ENCODE results near the gene DSCAML1. TPM values are rescaled to one million over a fixed set of nuclear protein-coding genes. Genes with fewer than 3 reads are reported as not detected.

Gene DSCAML1
- total RNA-seq, 1 experiment from 2014 or later: not detected

DNA sequence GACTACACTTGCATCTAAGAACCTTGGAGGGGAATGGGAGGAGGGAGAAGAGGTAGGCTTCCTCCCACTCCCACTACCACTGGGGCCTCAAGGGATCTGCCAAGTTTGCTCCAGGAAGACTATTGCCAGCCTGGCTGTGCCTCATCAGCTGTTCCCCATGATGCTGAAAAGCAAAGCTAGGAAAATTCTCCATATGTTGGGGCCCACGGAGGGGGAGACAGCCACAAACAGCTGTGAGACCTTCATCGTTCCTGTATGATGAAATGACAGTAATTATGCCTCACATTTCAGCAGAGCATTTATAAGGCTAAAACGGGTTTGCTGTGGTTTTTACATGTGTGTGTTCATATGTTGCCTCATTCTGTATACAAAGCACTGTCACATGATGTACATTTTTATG, 6.7 kb downstream of the DSCAML1 start:
- no TSS peak for BruUV-seq (replicated peaks)
- intact Hi-C loops (cut with micrococcal nuclease): no loop called here
- H3K9me2 ChIP-seq (ENCODE audit: insufficient read depth): no peaks in the 10 kb centered on the region
- POLR2A ChIA-PET: no interaction called here
- ATAC-seq: no peak
- no peaks in the 10 kb centered on the region for H3K79me2 ChIP-seq (ENCODE audit: insufficient read depth, low read length)
- H3K27ac ChIP-seq (ENCODE audit: low read depth, low read length): no peak overlapping the region
- H4K20me1 ChIP-seq (ENCODE audit: insufficient read depth): no peaks in the 10 kb centered on the region
- H3K4me3 ChIP-seq (replicated peaks in 1 of 2; ENCODE audit: low read depth in 1 of 2, low read length in 2 of 2): no peak overlapping the region
- H3K9me3 ChIP-seq (ENCODE audit: control insufficient read depth in 1 of 2, insufficient read depth in 1 of 2, low read depth in 1 of 2, low read length in 2 of 2): no peaks in the 10 kb centered on the region
- H3K27me3 ChIP-seq (ENCODE audit: insufficient read depth, low read length): peaks cover 45% of the 10 kb centered on the region
- H3K4me1 ChIP-seq (ENCODE audit: control insufficient read depth in 1 of 2, insufficient read depth in 2 of 2, low read length in 2 of 2): no peaks in the 10 kb centered on the region
- no peaks in the 10 kb centered on the region for H3K36me3 ChIP-seq (ENCODE audit: control insufficient read depth in 1 of 2, insufficient read depth in 2 of 2, low read length in 2 of 2)
- RAD21 ChIA-PET (ENCODE audit: low non-redundant PET in 1 of 2, low total read pairs in 2 of 2, uncharacterized antibody in 2 of 2, unreplicated experiment in 2 of 2): no interaction called here
- no peak overlapping the region for H2AFZ ChIP-seq (ENCODE audit: low read depth, low read length, poor library complexity, severe bottlenecking)
- H3K9ac ChIP-seq (ENCODE audit: low read length): no peak overlapping the region
- no peak for DNase-seq (ENCODE audit: low read depth, low spot score)
- H3K4me2 ChIP-seq (ENCODE audit: low read length): no peak overlapping the region
- CTCF ChIA-PET: no interaction called here
- no peak for TF ChIP-seq SRF (IDR thresholded peaks at IDR 0.05; ENCODE audit: low read depth)
- no peak for TF ChIP-seq JUND (IDR thresholded peaks at IDR 0.05)
- TF ChIP-seq, protein P1, sequence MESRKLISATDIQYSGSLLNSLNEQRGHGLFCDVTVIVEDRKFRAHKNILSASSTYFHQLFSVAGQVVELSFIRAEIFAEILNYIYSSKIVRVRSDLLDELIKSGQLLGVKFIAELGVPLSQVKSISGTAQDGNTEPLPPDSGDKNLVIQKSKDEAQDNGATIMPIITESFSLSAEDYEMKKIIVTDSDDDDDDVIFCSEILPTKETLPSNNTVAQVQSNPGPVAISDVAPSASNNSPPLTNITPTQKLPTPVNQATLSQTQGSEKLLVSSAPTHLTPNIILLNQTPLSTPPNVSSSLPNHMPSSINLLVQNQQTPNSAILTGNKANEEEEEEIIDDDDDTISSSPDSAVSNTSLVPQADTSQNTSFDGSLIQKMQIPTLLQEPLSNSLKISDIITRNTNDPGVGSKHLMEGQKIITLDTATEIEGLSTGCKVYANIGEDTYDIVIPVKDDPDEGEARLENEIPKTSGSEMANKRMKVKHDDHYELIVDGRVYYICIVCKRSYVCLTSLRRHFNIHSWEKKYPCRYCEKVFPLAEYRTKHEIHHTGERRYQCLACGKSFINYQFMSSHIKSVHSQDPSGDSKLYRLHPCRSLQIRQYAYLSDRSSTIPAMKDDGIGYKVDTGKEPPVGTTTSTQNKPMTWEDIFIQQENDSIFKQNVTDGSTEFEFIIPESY (IDR thresholded peaks at IDR 0.05; ENCODE audit: extremely low read depth, insufficient replicate concordance, low read length): no peak
- TF ChIP-seq SIN3A (IDR thresholded peaks at IDR 0.05; ENCODE audit: low read depth): no peak
- TF ChIP-seq, protein P2, sequence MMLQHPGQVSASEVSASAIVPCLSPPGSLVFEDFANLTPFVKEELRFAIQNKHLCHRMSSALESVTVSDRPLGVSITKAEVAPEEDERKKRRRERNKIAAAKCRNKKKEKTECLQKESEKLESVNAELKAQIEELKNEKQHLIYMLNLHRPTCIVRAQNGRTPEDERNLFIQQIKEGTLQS (IDR thresholded peaks at IDR 0.05): no peak
- TF ChIP-seq ZNF274 (IDR thresholded peaks at IDR 0.05; ENCODE audit: low read depth, low read length): no peak
- no peak for TF ChIP-seq POLR2A (IDR thresholded peaks at IDR 0.05; ENCODE audit: borderline replicate concordance, extremely low read depth, insufficient read depth, insufficient read length)
- no peak for TF ChIP-seq RAD21 (IDR thresholded peaks at IDR 0.05; ENCODE audit: low read depth)
- TF ChIP-seq, protein P3, sequence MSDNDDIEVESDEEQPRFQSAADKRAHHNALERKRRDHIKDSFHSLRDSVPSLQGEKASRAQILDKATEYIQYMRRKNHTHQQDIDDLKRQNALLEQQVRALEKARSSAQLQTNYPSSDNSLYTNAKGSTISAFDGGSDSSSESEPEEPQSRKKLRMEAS (IDR thresholded peaks at IDR 0.05): no peak
- no peak for TF ChIP-seq EZH2 (IDR thresholded peaks at IDR 0.05)
- TF ChIP-seq, protein P4, sequence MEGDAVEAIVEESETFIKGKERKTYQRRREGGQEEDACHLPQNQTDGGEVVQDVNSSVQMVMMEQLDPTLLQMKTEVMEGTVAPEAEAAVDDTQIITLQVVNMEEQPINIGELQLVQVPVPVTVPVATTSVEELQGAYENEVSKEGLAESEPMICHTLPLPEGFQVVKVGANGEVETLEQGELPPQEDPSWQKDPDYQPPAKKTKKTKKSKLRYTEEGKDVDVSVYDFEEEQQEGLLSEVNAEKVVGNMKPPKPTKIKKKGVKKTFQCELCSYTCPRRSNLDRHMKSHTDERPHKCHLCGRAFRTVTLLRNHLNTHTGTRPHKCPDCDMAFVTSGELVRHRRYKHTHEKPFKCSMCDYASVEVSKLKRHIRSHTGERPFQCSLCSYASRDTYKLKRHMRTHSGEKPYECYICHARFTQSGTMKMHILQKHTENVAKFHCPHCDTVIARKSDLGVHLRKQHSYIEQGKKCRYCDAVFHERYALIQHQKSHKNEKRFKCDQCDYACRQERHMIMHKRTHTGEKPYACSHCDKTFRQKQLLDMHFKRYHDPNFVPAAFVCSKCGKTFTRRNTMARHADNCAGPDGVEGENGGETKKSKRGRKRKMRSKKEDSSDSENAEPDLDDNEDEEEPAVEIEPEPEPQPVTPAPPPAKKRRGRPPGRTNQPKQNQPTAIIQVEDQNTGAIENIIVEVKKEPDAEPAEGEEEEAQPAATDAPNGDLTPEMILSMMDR (IDR thresholded peaks at IDR 0.05 in 2 of 3, conservative IDR thresholded peaks at IDR 0.05 in 1 of 3; ENCODE audit: borderline replicate concordance in 1 of 3, insufficient read depth in 1 of 3, low read depth in 2 of 3, low read length in 2 of 3): no peak
- no peak for TF ChIP-seq SP1 (IDR thresholded peaks at IDR 0.05; ENCODE audit: low read depth)
- TF ChIP-seq ELF1 (IDR thresholded peaks at IDR 0.05; ENCODE audit: borderline replicate concordance, low read depth): no peak
- TF ChIP-seq CBX3 (IDR thresholded peaks at IDR 0.05; ENCODE audit: low read depth): no peak
- no peak for TF ChIP-seq EZH2phosphoT487 (IDR thresholded peaks at IDR 0.05; ENCODE audit: borderline replicate concordance)
- TF ChIP-seq ZFX (IDR thresholded peaks at IDR 0.05): no peak
- TF ChIP-seq FOSL1 (IDR thresholded peaks at IDR 0.05; ENCODE audit: low read depth): no peak

Measured in HCT116 (cell line).